NCI-H446 (cell line): ENCODE results near the gene CYTH1.

Experiments used
- DNase-seq, 2 experiments: peaks; one replicate each; lab custom pipeline; 2025; lab: John Stamatoyannopoulos, UW

The CYTH1 gene

DNA sequence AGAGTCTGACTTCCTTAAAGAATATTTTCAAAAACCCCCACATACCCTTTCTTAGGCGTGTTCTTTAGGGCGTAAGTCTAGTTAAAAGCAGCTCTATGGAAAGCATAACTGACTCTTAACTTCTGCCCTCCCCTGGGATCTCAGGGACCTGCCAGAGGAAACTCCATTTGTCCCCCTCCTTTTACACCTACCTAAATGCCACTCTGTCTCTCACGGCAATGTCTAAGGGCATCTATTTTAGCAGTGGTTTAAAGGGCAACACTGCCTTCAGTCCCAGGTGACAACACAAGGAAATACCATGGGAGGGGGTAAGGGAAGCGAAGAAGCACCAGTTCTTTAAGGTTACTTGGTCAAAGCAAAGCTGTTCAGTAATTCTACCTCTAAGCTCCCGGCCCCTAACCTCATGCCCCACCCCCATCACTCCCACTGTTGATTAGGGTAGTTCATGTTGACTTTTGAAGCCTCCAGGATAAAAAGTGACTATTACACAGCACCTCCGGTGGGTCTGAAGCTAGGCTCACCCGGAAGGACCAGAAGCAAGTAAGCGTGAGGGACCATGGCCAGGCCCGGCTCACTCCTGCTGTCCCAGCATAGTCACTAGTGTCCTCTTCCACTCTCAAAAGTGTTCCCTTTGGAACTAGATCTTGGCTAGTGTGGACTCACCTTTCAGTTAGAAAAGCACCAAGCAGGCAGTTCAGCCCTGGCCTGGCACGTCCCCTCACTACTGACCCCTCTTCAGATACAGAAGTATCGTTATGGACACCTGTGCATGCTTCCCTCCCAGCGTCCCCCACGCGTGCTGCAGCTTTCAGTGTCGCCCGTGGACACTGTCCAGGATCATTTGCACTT, 47.1 kb downstream of the CYTH1 start:
- DNase-seq: no peak

DNA sequence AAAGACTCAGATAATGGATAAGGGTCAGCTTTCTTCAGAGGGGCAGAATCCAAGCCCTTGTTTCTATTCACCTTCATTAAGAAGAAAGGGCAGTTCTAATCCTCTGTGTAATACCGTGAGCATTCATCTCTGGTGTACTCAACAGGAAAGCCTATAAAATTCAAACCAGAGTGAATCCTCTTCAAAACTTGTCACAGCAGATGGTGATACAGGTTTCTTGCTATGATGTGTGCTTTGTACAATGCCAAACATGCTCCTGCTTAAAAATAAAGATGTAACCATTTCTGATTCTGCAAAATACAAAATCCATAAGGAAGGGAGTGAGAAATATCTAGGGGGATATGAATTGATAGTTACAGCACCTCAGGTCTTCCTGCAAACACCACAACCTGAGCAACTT, 49.7 kb downstream of the CYTH1 start:
- no peak for DNase-seq

DNA sequence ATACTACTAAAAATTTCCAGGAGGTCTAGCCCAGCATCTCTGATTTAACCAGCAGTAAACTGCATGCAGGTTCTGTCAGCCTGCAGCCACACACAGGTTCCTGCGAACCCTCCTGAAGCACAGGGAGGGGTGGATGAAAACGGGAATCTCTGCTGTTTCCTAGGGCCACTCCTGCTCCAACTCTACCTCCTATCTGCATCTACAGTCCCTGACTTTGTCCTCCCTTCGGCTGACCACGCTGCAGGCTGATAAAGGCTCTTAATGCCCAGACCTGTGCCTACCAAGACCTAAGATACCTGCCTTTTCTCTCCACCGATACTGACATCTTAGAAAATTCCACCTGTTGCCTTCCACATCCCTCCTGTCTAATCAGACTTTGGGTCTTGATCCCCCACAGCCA, 50.2 kb downstream of the CYTH1 start:
- DNase-seq: no peak

DNA sequence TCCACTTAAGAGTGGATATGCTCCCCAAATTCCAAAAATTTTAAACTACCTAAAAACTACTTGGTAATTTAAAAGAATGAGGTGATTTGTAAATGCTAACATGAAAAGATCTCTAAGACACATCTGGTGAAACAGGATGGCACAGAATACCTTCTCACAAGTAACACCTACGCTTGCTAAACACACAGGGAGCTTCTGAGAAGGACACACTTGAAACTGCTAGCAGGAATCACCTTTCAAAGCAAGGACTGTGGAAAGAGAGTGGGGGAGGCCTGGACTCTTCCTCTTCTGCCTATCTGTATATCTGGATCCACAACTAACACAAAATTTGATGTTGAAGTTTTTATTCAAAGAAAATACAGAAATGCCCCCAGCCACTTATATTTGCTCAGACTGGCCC, 52.4 kb downstream of the CYTH1 start:
- DNase-seq: no peak

DNA sequence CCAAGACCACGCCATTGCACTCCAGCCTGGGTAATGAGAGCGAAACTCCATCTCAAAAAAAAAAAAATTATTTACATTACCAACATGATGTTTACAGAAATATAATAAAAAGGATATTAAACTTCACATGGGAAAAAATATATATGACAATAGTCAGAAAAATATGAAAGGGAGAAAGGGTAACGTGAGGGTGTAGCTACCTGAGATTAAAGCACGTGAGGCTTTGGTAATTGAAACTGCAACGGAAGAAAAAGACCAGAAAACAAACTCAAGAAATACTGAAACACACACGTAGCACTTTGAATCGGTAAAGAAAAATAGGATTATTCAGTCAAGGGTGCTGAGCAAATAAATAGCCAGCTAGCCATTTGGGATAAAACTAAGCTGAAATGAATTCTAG, 53.6 kb downstream of the CYTH1 start:
- no peak for DNase-seq

DNA sequence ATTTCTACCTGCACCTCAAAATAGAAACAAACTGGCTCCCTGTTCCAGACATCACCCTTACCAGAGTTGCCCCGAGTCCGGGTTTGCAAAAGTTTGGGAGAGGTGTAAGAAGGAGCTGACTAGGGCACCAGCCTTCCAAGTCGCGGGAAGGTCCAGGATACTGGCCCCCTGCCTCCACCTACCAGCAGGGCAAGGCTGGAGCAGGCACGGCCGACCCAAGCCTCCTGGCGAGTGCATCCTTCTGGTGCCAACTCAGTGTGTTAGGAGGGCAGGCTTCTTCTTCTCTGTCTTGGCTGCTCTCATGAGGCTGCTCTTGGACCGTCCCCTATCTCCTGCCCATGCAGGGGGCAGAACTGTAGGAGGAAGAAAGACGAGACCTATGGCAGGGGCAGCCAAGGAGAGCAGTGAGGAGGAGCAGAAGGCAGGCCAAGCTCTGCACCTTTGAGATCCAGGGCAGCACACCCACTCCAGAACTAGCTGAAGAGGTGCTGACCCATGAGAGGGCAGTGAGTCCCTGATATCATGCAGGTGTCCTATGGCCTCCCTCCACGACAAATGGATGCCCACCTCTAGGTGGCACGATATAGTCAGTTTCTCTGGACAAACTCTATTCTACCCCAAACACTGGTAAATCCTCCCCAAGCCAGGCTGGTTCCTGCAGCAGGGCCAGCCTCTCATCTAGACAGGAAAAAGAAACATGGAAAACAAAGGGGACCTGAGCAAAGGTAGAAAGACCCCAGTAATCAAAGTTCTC, 54.4 kb downstream of the CYTH1 start:
- DNase-seq: no peak

DNA sequence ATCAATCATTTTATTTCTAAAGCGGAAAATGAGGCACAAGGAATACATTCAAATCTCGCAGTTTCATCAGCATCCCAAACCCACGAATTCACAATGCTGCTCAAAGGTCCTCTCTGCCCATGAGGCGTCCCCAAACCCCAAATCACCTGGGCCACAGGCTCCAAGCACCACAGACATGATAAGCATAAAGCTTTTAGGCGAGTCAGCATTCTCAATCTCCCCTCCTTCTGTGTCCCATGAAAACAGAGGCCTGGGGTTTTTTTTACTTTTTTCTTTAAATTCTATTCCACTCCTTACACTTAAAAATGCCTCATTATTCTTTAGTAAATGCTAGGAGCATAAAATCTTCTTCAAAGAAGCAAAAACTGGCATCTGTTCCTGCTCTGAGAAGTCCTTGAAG, 55.0 kb downstream of the CYTH1 start:
- DNase-seq: no peak

DNA sequence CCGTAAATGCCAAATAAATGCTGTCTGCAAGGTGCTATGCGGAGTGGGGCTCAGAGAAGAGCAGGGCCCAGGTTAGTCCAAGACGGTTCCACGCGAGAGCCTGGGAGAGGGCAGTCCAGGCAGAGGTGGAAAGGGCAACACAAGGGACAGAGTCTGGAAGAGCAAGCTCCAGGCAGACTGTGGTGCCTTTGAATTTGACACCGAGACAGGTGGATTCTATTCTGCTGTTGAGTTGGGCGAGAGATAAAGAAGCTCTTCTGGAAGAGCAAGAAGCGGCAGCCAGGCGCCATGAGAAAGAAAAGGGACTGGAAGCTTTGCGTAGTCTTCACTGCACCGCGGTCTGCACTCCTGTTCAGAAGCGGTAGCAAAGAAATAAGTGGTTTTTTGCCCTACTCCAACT, 55.6 kb downstream of the CYTH1 start:
- DNase-seq: no peak

DNA sequence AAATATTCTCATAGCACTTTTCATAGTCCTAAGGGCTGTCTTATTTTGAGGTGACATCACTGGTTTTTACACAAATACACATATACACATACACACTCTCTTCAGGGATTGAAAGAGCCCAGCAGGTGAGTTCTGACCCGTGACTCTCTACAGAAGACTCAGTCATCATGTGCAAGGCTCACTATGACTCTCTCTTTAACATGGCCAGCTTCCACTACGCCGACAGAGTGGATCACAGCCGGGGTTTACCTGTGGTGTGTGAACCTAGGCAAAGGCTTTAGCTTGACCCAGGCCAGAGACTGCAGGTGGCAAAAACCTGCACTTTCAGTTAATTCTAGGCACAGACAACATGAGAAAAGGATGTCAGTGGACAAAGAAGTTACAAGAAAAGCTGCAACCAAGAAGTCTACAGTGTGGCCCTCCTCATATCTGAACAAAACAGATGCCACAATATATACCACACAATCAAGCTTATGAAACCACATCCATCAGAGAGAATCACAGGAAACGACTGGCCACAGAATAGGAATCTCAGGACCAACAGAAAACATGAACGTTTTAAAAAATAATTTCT, 56.5 kb downstream of the CYTH1 start:
- DNase-seq: no peak

DNA sequence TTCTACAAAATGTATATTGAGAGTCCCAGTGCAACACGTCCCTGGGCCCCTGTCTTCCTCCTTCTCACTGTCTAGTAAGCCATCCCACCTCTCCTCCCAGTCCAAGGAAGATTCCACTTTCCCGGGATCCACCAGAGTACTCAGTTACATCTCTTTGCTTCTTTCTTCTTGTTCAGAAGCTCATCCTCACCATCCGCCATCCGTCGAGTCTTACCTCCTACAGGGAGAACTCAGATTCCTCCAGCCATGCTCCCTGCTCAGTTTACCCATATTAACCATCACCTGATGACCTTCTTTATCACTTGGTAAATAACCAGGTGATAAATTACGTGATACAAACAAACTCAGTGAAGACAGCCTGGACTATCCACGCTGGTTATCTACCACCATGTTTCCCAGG, 57.1 kb downstream of the CYTH1 start:
- DNase-seq: no peak

DNA sequence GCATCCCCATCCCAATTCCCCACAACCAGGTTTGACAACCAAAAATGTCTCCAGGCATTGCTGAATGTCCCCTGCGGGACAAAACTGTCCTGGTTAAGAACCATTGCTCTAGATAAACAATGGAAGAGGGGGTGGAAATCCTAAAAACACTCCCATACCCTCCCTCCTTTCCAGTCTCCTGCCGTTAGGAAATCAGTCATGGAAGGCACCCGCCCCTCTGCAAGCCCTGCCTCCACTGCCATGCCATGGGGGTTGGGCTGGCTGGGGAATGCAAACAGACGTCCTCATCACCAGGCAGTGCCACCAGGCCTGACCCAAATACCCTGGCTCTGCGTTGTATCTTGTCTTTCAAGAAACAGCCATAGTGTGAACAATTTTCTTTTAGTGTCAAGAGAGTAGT, 57.5 kb downstream of the CYTH1 start:
- no peak for DNase-seq

DNA sequence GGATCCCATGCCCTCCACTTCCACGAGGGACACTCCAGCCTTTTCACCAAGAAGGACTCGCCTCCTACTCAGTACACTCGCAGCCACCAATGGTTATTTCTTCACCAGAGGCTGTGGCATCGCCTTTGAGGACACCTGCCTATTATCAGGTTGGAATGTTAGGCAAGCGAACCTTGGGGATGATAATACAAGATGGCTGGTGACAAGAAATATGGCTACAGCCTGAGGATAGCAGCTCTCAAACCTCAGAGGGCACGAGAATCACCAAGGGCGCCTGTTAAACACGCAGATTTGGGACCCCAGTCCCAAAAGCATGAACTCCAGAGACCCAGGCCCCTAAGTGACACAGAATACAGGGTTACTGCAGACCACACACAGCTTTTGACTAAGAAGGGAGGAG, 58.1 kb downstream of the CYTH1 start:
- no peak for DNase-seq

DNA sequence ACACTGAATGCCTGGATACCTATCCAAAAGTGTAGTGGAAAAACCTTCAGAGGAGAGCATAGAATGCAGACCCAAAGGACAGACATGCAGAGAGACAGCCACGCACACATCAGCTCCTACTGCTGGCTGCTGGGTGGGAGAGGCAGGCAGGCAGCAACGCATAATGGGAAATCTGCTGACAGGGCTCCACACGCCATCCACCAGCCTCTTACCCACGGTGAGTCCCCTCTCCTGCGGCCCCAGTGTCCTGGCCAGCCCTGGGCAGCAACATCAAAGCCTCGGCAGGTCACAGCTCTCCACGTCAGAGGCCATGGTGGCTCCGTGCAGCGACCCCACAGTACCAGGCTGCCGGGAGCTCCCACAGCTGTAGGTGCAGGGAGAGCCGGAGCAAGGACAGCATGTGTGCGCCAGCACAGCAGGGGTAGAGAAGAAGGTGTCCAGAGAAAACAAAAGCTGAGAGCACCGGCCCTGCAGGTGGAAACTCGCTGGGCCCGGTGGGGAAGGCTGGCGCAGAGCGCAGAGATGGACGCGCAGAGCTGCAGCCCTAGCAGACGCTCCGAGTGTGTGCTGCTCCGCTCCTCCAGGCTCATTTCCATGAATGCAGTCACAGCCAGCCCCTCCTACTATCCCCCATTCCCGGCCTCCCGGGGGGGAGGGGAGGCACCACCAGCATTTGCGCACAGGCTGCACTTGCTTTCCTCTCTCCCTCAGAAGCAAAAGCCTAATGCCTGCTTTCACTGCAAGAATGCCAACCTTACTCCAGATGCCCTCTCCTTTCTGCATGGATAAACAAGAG, 58.9 kb downstream of the CYTH1 start:
- no peak for DNase-seq

DNA sequence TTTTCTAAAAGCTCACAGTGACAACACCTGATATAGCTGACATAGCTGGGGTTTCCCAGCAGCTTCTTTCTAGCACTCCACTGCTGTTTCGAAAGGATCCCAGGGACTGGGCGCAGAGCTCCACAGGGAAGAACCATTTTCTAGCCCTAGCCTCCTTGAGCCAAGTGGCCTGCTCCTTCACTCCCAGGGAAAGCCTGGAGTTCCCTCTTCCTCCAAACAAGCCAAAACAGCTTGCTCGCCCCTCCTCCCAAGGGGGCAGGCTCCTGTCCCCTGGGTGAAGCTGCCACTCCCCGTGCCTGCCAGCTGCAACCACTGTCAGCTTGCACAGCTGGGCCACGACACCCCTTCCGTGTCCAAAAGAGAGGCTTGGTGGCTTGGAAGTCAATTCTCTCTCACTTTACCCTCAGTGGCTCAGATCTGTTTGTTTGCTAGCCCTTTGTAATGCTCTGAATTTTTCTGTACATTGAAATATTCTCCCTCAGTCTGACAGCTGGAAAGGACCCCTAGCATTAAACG, 59.8 kb downstream of the CYTH1 start:
- DNase-seq: no peak

DNA sequence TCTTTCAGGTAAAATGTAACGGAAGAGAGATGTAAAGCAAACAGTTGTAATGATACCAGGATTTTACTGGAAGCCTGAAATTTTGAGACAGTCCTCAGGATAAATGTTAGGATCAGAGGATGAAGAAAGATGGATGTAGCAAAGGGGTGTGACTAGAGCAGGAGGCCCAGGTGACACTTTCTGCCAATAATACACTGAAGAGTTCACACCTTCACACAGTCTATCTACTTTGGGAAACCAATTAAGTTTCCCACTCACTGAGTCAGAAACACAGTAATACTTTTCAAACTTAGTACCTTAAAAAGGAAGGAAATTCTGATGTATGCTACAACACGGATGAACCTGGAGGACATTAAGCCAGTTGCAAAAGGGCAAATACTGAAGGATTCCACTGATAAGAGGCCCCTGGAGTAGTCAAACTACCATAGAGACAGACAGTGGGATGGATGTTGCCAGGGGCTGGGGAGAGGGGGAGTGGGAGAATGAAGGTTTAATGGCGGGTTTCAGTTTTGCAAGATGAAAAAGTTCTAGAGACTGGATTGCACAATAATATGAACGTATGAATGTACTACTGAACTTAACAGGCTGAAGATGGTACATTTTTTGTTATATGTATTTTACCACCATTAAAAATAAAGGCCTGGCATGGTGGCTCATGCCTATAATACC, 62.3 kb downstream of the CYTH1 start:
- no peak for DNase-seq

DNA sequence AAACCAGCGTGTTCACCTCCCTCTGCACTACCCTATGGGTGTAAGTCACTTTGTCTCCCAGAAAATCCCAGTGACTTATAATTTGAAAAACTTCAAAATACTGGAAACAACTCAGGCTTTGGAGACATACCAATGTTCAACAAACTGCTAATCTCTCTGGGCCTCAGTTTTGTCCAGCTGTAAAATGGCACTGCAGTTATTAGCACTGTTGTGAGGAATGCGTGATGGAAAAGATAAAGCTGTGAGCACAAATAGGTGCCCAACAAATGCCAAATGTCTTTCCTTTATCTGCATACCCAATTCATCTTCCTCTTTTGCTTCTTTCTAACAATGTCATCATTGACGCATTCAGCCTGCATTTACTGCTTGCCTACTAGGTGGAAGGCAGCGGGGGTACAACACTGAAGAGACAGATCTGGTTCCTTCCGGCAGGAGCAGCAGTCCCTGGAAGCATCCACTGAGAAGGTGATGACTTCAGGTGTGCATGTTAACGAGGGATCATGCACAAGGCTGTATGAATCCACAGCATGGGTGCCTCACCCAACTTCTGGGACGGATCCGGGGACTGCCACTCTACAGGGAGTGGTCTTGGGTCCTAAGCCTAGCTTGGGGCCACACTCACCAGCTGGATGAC, 63.4 kb downstream of the CYTH1 start:
- no peak for DNase-seq

DNA sequence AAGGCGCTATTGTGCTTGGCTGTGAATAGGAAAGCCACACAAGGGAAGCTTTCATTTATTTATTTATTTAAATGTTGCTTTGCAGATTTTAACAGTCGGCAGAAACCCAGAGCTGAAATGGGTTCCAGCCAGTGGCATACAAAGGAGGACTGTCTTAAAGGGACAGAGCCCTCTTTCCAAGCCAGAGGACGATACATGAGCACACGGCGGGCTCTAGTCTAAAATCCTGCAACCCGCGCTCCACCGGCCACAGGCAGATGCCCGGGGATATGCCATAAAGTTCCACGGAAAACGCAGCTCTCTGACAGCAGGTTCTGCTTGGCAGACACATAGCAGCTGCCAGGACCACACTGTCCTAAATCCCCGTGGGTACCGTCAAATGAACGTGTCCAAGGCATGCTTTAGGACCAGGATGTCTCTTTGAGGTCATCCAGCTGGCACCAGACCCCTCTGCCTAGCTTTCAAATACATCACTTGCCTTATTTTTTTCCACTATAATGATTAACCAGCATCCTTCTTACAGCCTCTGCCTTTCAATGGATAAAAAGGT, 64.6 kb downstream of the CYTH1 start:
- DNase-seq: peak; percentile 71 to 86

DNA sequence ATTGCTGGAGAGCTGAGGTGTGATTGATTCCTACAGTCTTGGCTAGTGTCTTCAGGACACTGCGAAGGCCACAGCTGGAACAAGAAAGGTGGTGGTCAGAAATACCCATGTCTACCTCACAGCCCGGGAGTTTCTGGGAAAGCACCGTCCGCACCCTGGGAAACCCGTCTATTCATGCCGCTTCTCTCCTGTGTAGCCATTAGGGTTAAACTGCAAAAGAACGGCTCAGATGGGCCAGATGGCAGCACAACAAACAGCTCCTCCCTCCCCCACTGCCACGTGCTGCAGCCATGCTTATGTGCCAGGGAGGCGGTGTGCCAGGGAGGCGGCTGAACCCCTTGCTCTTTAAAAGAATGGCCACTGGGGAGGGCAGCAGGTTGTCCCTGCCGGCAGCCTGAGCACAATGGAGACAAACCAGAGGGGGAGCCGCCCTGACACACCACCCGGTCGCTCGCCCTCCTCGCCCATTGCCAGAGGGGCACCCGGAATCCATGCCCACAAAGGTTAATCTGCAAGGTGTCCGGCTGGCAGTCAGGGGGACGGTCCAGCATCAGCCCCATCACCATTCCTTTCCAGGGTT, 65.2 kb downstream of the CYTH1 start:
- peak; percentile 90 to 94 for DNase-seq

DNA sequence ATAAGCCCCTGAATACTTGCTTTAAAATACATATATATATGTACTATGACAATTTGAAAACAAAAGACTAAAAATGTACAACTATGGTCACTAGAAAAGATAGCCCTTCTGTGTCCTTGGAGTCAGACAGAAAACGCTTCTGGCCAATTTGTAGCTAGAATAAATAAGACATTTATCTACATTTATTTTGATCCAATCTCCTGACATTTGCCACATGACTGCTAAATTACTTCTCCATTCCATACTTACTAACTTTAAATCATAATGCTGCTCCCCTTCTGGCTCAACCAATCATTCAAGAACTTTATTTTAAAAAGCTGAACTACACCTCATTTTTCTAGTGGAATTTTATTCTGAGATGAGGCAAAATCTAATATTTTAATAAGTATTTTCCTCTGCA, 65.8 kb downstream of the CYTH1 start:
- no peak for DNase-seq

DNA sequence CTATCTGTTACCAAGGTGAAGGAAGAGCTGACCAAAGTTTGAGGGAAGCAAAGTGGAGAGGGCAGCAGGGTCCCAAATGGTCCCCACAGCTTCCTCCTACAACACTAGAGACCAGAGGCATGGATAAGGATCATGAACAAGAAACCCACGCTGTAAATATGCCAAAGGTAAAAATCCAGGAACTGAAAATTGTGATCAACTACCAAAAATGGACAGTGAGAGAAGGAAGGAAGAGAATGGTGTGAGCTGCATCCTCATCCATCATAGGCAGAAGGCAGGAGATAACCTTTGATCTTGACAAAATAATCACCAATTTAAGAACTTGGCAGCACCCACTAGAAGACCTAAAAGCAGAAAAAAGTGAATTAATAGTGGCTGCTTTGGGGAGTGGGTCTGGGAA, 66.2 kb downstream of the CYTH1 start:
- DNase-seq: no peak
